T-cell (primary cell): ENCODE measurements around the gene CNTNAP2. TPM values are rescaled to one million over a fixed set of nuclear protein-coding genes. Genes with fewer than 3 reads are reported as not detected.

Source experiments
- ATAC-seq, 4 experiments: fragments of 200-7000 bp in 3 of 4; fragments of 150-1000 bp in 1 of 4; cut with Tn5 transposase; replicated peaks in 1 of 4; 1 replicate in 3 of 4; 2 replicates in 1 of 4; pipeline ENCODE4 v1.10.0; 2021; ENCODE audit warnings: moderate library complexity in 3 of 4, mild to moderate bottlenecking in 2 of 4, moderate number of reproducible peaks in 1 of 4
- CTCF ChIA-PET, 2 donors: fragments of 300-600 bp; sonication (Branson Sonifier 250); formaldehyde crosslinking; loops; one replicate each; lab custom pipeline; 2022; ENCODE audit warnings: antibody characterized with exemption in 2 of 2; lab: Charles Lee
- POLR2A ChIA-PET, 2 donors: fragments of 300-600 bp; sonication (Branson Sonifier 250); formaldehyde crosslinking; loops; one replicate each; lab custom pipeline; 2022; ENCODE audit warnings: antibody characterized with exemption in 2 of 2; lab: Charles Lee
- DNase-seq, 35 experiments: peaks; one replicate each; pipeline versions ENCODE4 v3.0.0 to v3.0.0-alpha.2; 2013 to 2023
- H3K27ac ChIP-seq: one replicate; pipeline ENCODE4 v1.5.1; 2013; ENCODE audit warnings: low read length
- H3K27me3 ChIP-seq, 2 experiments: replicated peaks in 1 of 2; 1 replicate in 1 of 2; 2 replicates in 1 of 2; pipeline versions ENCODE4 v1.6.1 to v1.7.0; 2013; ENCODE audit warnings: low read length in 1 of 2, mixed read lengths in 1 of 2; ENCODE audit not compliant: control insufficient read depth in 2 of 2, insufficient read depth in 2 of 2; ENCODE audit errors: extremely low read depth in 1 of 2
- H3K36me3 ChIP-seq, 2 donors: 1 replicate in 1 of 2; 2 replicates in 1 of 2; pipeline versions ENCODE4 v1.6.1 to v1.7.0; 2013; ENCODE audit warnings: low read length in 1 of 2; ENCODE audit not compliant: control insufficient read depth in 2 of 2, insufficient read depth in 1 of 2; ENCODE audit errors: extremely low read depth in 1 of 2
- H3K4me1 ChIP-seq, 2 experiments: 1 replicate in 1 of 2; 2 replicates in 1 of 2; pipeline versions ENCODE4 v1.6.1 to v1.7.0; 2013; ENCODE audit warnings: low read length in 2 of 2, mixed read lengths in 1 of 2; ENCODE audit not compliant: insufficient read depth in 2 of 2, control insufficient read depth in 1 of 2; ENCODE audit errors: extremely low read depth in 1 of 2
- H3K4me3 ChIP-seq, 2 donors: 1 replicate in 1 of 2; 2 replicates in 1 of 2; pipeline versions ENCODE4 v1.5.1 to v1.7.0; 2013; ENCODE audit warnings: mild to moderate bottlenecking in 2 of 2, low read length in 1 of 2, moderate library complexity in 1 of 2; ENCODE audit not compliant: control insufficient read depth in 1 of 2; ENCODE audit errors: extremely low read depth in 1 of 2
- H3K9me3 ChIP-seq: 2 replicates; pipeline ENCODE4 v1.7.0; 2013
- H3K27ac Mint-ChIP-seq, 2 donors: one replicate each; pipeline ENCODE4 v1.8.0; 2020 to 2021; ENCODE audit warnings: mild to moderate bottlenecking in 2 of 2, mixed read lengths in 2 of 2
- H3K27me3 Mint-ChIP-seq, 2 donors: one replicate each; pipeline ENCODE4 v1.8.0; 2021 to 2022; ENCODE audit warnings: mixed read lengths in 2 of 2
- H3K36me3 Mint-ChIP-seq: one replicate; pipeline ENCODE4 v1.8.0; 2021; ENCODE audit warnings: mixed read lengths
- H3K4me1 Mint-ChIP-seq, 3 donors: one replicate each; pipeline ENCODE4 v1.8.0; 2020 to 2022; ENCODE audit warnings: mixed read lengths in 3 of 3, mild to moderate bottlenecking in 1 of 3
- H3K4me3 Mint-ChIP-seq, 3 donors: one replicate each; pipeline ENCODE4 v1.8.0; 2020 to 2022; ENCODE audit warnings: mild to moderate bottlenecking in 3 of 3, mixed read lengths in 3 of 3, moderate library complexity in 3 of 3
- H3K9me3 Mint-ChIP-seq, 3 donors: one replicate each; pipeline ENCODE4 v1.8.0; 2020 to 2022; ENCODE audit warnings: mixed read lengths in 3 of 3
- WGBS: methylation state at CpG from one replicate; pipeline ENCODE4 v1.1.5; 2013; ENCODE audit warnings: missing lambda C conversion rate; ENCODE audit not compliant: insufficient coverage; 5-methylcytosine and 5-hydroxymethylcytosine counted together
- total RNA-seq, 35 experiments: library from RNA in 6 of 35; stranded (reverse) in 6 of 35; fragments of 120-200 nt in 1 of 35; gene quantifications; one replicate each; pipeline versions ENCODE4 v1.2.1 to v1.2.4 and lab custom pipeline; 2013 to 2026

CNTNAP2 gene
- total RNA-seq, 5 donors from 2014 or later (not counting 1 experiment from before 2014, with no cell fraction given) = 0.15 to 0.72 (median 0.21) TPM

DNA sequence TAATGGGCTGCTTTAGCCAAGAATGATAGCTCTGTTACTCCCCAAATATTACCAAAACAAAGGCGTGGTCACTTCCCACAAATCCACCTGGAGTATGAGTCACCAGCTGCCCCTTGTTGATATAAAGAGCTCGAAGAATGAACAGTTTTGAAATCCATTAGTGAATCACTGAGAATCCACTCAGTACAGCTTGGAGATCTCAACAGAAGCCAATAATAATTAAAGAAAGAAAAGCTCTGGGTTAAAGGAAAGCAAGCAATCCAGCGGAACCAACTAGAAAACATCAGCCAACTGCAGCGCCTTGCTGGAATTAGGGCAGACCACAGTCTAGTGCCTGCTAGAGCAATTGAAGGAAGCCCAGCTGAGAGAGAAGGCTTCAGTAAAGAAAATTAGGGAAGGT is 1897.9 kb downstream of the CNTNAP2 start:
- H3K27ac Mint-ChIP-seq = no peak overlapping the region
- no peaks in the 10 kb centered on the region for H3K9me3 Mint-ChIP-seq
- no peaks in the 10 kb centered on the region for H3K36me3 Mint-ChIP-seq
- POLR2A ChIA-PET = interaction anchor here in 1 of 2 donors (0.5 kb wide), 1 partner anchor 16 kb away, joined by 4 read pairs; no protein-coding TSS in a partner anchor
- no peaks in the 10 kb centered on the region for H3K36me3 ChIP-seq
- no peak overlapping the region for H3K27ac ChIP-seq
- H3K27me3 Mint-ChIP-seq = peaks cover 3 to 4% of the 10 kb centered on the region in 2 donors
- no peak for ATAC-seq
- H3K4me3 ChIP-seq = no peak overlapping the region
- H3K4me1 ChIP-seq = no peaks in the 10 kb centered on the region
- H3K27me3 ChIP-seq = peaks cover 0 to 4% of the 10 kb centered on the region in 2 experiments
- DNase-seq = no peak
- H3K4me1 Mint-ChIP-seq = no peaks in the 10 kb centered on the region
- H3K9me3 ChIP-seq = no peaks in the 10 kb centered on the region
- CTCF ChIA-PET = no interaction called here
- 92% methylated on average over 2 of the region's 4 CpGs for WGBS
- no peak overlapping the region for H3K4me3 Mint-ChIP-seq

DNA sequence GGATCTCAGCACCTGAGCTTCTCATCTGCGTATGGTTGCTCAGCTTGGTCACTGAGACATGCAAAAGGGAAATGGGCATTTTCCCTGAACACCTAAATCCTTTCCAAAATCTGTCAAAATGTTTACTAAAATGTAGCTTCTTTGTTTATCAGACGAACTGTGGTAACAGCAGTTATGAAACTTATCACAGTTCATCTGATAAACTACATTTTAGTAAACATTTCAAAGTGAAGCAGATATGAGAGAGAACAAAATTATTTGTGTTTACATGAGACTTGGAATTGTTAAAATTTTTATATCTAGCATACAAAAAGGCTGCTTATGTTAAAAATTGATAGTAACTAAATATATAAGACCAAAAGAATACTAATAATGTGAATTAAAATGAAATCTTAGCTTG is 1900.5 kb downstream of the CNTNAP2 start:
- H3K27me3 ChIP-seq = no peaks in the 10 kb centered on the region
- H3K4me1 ChIP-seq = no peaks in the 10 kb centered on the region
- Mint-ChIP-seq H3K36me3 (no peaks in the 10 kb centered on the region), H3K9me3 (no peaks in the 10 kb centered on the region), H3K27ac (no peak overlapping the region), H3K27me3 (peaks cover under 1 to 2% of the 10 kb centered on the region in 2 donors), H3K4me1 (no peaks in the 10 kb centered on the region), H3K4me3 (no peak overlapping the region)
- H3K4me3 ChIP-seq = no peak overlapping the region
- ChIA-PET CTCF (no interaction called here), POLR2A (no interaction called here)
- ATAC-seq (no peak), DNase-seq (no peak)
- H3K27ac ChIP-seq = no peak overlapping the region
- H3K36me3 ChIP-seq = no peaks in the 10 kb centered on the region
- no peaks in the 10 kb centered on the region for H3K9me3 ChIP-seq
- 86% methylated on average over 1 of the region's 2 CpGs for WGBS

DNA sequence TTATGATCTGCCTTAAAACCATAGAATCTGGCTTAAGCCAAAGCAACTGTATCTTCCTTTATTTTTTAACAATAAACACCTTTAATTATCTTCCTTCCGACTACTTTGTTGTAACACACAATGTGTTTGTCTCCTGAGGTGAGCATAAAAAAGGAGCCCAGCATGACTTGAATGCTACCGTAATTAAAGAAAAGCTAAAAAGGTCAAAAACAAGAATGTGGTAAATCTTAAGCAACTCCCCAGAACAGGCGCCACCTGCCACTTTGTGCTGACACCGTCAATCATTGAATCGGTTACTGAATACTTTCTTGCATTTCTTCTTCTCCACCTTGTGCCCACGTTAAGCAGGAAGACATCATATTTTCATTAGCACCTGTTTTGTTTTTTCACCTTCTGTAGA is 1904.1 kb downstream of the CNTNAP2 start:
- Mint-ChIP-seq H3K4me3 (no peak overlapping the region), H3K4me1 (no peaks in the 10 kb centered on the region), H3K27me3 (no peaks in the 10 kb centered on the region), H3K36me3 (no peaks in the 10 kb centered on the region), H3K27ac (no peak overlapping the region), H3K9me3 (no peaks in the 10 kb centered on the region)
- DNase-seq = no peak
- no peaks in the 10 kb centered on the region for H3K27me3 ChIP-seq
- no peak for ATAC-seq
- H3K36me3 ChIP-seq = no peaks in the 10 kb centered on the region
- ChIA-PET CTCF (no interaction called here), POLR2A (no interaction called here)
- H3K4me1 ChIP-seq = no peaks in the 10 kb centered on the region
- H3K4me3 ChIP-seq = no peak overlapping the region
- no peak overlapping the region for H3K27ac ChIP-seq
- WGBS = 100% methylated on average over 1 of the region's 6 CpGs
- H3K9me3 ChIP-seq = no peaks in the 10 kb centered on the region

DNA sequence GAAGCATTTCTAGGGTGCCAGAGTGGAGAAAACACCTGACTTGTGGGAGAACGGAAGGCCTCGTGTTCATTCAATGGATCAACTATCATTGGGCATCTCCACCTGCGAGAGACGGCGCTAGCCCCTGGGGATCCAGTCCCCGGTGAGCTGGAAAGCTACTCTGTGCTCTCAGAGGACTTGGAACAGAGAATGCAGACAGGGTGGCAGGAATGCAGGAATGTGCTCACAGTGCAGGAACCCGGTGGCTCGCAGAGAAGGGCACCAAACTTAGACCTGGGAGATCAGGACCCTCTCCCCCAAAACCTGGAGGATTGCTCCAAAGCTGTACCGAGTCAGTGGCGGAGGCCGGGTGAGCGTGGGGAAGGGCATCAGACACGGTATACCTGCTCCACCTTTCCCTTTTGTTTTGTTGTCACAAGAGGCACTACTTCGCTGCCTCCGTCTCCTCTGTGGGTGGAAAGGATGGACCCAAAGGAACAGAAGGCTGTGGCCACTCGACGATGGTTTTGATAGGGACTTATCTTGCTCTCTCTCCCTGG is 1905.0 kb downstream of the CNTNAP2 start:
- Mint-ChIP-seq H3K27ac (no peak overlapping the region), H3K36me3 (no peaks in the 10 kb centered on the region), H3K9me3 (no peaks in the 10 kb centered on the region), H3K27me3 (no peaks in the 10 kb centered on the region), H3K4me3 (no peak overlapping the region), H3K4me1 (no peaks in the 10 kb centered on the region)
- Histone ChIP-seq H3K4me3 (no peak overlapping the region), H3K27ac (no peak overlapping the region), H3K9me3 (no peaks in the 10 kb centered on the region), H3K4me1 (no peaks in the 10 kb centered on the region), H3K36me3 (no peaks in the 10 kb centered on the region), H3K27me3 (no peaks in the 10 kb centered on the region)
- no peak for ATAC-seq
- POLR2A ChIA-PET = no interaction called here
- no peak for DNase-seq
- CTCF ChIA-PET = no interaction called here
- WGBS = 96% methylated on average over 11 of the region's 17 CpGs

DNA sequence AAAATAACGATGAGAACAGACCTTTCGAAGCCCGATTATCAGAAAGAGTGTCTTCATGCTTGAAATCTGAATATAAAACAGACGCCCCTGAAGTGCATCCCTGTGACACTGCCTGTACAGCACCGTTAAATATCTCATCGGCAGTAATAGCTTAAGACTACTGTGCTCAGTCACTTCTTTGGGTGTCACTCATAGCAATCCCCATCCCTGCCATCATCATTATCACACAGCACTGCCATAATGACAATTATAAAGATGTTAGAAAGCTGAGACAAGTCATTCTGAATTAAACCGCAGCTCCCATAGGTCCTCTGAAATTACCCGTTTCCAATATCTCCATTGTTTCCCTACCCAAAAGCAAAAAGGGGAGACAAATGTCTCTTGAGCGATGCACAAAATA is 1906.2 kb downstream of the CNTNAP2 start:
- no peaks in the 10 kb centered on the region for H3K27me3 Mint-ChIP-seq
- DNase-seq = no peak
- no peak overlapping the region for H3K4me3 Mint-ChIP-seq
- no peaks in the 10 kb centered on the region for H3K36me3 Mint-ChIP-seq
- 89% methylated on average over 5 of the region's 9 CpGs for WGBS
- H3K27me3 ChIP-seq = no peaks in the 10 kb centered on the region
- no peaks in the 10 kb centered on the region for H3K4me1 ChIP-seq
- H3K4me1 Mint-ChIP-seq = no peaks in the 10 kb centered on the region
- H3K9me3 ChIP-seq = no peaks in the 10 kb centered on the region
- no peak overlapping the region for H3K27ac ChIP-seq
- H3K36me3 ChIP-seq = no peaks in the 10 kb centered on the region
- ChIA-PET CTCF (no interaction called here), POLR2A (no interaction called here)
- ATAC-seq = no peak
- no peak overlapping the region for H3K27ac Mint-ChIP-seq
- H3K9me3 Mint-ChIP-seq = no peaks in the 10 kb centered on the region
- H3K4me3 ChIP-seq = no peak overlapping the region

DNA sequence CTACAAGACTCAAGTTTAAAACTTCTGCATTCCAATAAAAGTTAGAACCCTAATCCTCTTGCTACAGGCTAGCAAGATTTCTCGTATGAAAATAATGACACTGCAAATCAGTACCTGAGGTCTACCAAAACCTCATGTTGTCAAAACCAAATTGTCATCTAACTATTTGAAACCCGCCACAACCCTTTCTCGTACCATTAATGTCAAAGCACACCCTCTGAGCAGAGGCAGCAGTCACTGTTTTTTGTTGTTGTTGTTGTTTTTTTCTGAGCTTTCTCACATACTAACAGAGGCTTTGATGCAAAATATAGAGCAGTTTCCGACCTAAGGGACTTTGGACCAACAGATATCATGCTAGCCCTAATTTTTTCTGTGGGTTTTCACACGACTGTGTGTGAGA is 1910.1 kb downstream of the CNTNAP2 start:
- Histone ChIP-seq H3K9me3 (no peaks in the 10 kb centered on the region), H3K4me1 (no peaks in the 10 kb centered on the region), H3K27me3 (no peaks in the 10 kb centered on the region), H3K4me3 (no peak overlapping the region), H3K27ac (no peak overlapping the region), H3K36me3 (no peaks in the 10 kb centered on the region)
- Mint-ChIP-seq H3K27me3 (no peaks in the 10 kb centered on the region), H3K27ac (no peak overlapping the region), H3K36me3 (no peaks in the 10 kb centered on the region), H3K9me3 (no peaks in the 10 kb centered on the region), H3K4me1 (no peaks in the 10 kb centered on the region), H3K4me3 (no peak overlapping the region)
- WGBS = 80% methylated on average over 1 of the region's 5 CpGs
- ATAC-seq (no peak), DNase-seq (no peak)
- ChIA-PET CTCF (no interaction called here), POLR2A (no interaction called here)

DNA sequence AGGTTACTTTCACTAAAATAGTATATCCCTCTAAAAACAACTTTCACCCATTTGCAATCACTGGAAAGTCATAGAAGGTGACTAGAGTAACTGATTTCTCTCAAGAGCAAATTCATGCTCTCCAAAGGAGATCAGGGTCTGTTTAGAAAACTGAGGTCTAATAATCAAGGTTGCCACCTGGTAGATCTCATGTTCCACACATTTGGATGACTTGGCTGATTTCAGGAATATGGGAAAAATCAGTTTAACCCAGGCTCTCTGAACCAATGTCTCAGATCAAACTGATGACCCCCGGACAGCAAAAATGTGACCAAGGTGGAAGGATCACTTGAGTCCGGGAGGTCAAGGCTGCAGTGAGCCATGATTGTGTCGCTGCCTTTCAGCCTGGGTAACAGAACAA is 1911.6 kb downstream of the CNTNAP2 start:
- no peaks in the 10 kb centered on the region for H3K4me1 ChIP-seq
- DNase-seq (no peak), ATAC-seq (no peak)
- no peaks in the 10 kb centered on the region for H3K36me3 ChIP-seq
- no peaks in the 10 kb centered on the region for H3K36me3 Mint-ChIP-seq
- no peak overlapping the region for H3K27ac Mint-ChIP-seq
- H3K27me3 Mint-ChIP-seq = no peaks in the 10 kb centered on the region
- H3K9me3 Mint-ChIP-seq = no peaks in the 10 kb centered on the region
- ChIA-PET POLR2A (no interaction called here), CTCF (no interaction called here)
- no peak overlapping the region for H3K4me3 ChIP-seq
- no peak overlapping the region for H3K27ac ChIP-seq
- H3K27me3 ChIP-seq = no peaks in the 10 kb centered on the region
- H3K4me1 Mint-ChIP-seq = no peaks in the 10 kb centered on the region
- WGBS = 94% methylated on average over 2 of the region's 3 CpGs
- H3K4me3 Mint-ChIP-seq = no peak overlapping the region
- no peaks in the 10 kb centered on the region for H3K9me3 ChIP-seq
